PC-9 (cell line): ENCODE data around the gene ELAVL4.

Experiments
- EZH2 ChIP-seq: fragments of 200-600 bp; sonication (generic); IDR thresholded peaks from 2 replicates; pipeline ENCODE4 v1.8.0; 2017; ENCODE audit warnings: antibody characterized with exemption, low read depth
- TF ChIP-seq, protein P1 (sequence below): fragments of 200-600 bp; sonication (generic); conservative IDR thresholded peaks from 2 replicates; pipeline ENCODE4 v1.6.1; 2017; ENCODE audit warnings: mixed run types, antibody characterized with exemption, mild to moderate bottlenecking, moderate library complexity

DNA sequence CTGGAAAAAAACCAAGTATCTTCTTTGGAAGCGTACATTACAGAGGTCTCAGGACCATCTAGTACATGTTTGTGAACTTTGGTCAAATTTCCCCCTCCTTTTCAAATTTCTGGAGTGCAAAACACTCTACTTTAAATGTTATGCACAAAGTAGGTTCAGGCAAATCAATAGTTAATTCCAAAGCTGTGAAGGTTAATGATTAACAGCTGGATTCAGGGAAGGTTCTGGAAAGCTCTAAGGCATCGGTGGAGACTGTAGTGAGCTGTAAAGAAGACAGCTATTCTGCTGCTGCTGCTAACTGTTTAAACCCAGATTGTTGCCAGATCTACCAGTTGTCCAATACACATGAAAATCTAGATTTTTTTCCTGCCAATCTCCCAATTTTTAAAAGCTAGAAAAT is 70.9 kb downstream of the ELAVL4 start:
- TF ChIP-seq, protein P1, sequence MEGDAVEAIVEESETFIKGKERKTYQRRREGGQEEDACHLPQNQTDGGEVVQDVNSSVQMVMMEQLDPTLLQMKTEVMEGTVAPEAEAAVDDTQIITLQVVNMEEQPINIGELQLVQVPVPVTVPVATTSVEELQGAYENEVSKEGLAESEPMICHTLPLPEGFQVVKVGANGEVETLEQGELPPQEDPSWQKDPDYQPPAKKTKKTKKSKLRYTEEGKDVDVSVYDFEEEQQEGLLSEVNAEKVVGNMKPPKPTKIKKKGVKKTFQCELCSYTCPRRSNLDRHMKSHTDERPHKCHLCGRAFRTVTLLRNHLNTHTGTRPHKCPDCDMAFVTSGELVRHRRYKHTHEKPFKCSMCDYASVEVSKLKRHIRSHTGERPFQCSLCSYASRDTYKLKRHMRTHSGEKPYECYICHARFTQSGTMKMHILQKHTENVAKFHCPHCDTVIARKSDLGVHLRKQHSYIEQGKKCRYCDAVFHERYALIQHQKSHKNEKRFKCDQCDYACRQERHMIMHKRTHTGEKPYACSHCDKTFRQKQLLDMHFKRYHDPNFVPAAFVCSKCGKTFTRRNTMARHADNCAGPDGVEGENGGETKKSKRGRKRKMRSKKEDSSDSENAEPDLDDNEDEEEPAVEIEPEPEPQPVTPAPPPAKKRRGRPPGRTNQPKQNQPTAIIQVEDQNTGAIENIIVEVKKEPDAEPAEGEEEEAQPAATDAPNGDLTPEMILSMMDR: no peak
- no peak for TF ChIP-seq EZH2
